HG03280 (cell line): ENCODE measurements around the gene GNB2.

Experiments
- ATAC-seq: cut with Tn5 transposase; IDR thresholded peaks from one replicate; pipeline ENCODE4 v1.9.1; 2021; ENCODE audit warnings: mild to moderate bottlenecking, moderate library complexity; ENCODE audit not compliant: unreplicated experiment

Gene GNB2

GRCh38 chr7:100673302-100673941, at the start of gene GNB2:
Gene GNB2 (plus strand): TSS chr7:100673740. CDS start chr7:100676266, 2,526 bp downstream.
- ATAC-seq: peak; percentile 61

GRCh38 chr7:100623951-100624824, 49.4 kb upstream of the GNB2 start:
- no peak for ATAC-seq

GRCh38 chr7:100626055-100626454, 47.5 kb upstream of the GNB2 start:
- ATAC-seq: no peak

GRCh38 chr7:100626530-100627237, 46.9 kb upstream of the GNB2 start:
- ATAC-seq: peak; percentile 86

- no peak for ATAC-seq
These were observed 46.3 kb upstream of the GNB2 start for GRCh38 chr7:100627238-100627549.

- ATAC-seq: no peak
These were observed 44.3 kb upstream of the GNB2 start for GRCh38 chr7:100629117-100629716.

GRCh38 chr7:100630066-100630465, 43.5 kb upstream of the GNB2 start:
- no peak for ATAC-seq

- ATAC-seq: no peak
These were observed 40.4 kb upstream of the GNB2 start for GRCh38 chr7:100632951-100633717.

GRCh38 chr7:100639995-100640516, 33.5 kb upstream of the GNB2 start:
- no peak for ATAC-seq

- ATAC-seq: no peak
These were observed 32.8 kb upstream of the GNB2 start for GRCh38 chr7:100640517-100641440.

- no peak for ATAC-seq
These were observed 32.1 kb upstream of the GNB2 start, which contains the start of gene TFR2 for GRCh38 chr7:100641463-100641859. Gene TFR2 (minus strand): TSS chr7:100641552. CDS start chr7:100641509, 43 bp downstream.

- peak; percentile 12 for ATAC-seq
These were observed 31.5 kb upstream of the GNB2 start for GRCh38 chr7:100641860-100642533.

- ATAC-seq: peak; percentile 89
These were observed 31.0 kb upstream of the GNB2 start for GRCh38 chr7:100642534-100642907.

- ATAC-seq: no peak
These were observed 23.5 kb upstream of the GNB2 start for GRCh38 chr7:100649826-100650565.

- ATAC-seq: no peak
These were observed 18.4 kb upstream of the GNB2 start for GRCh38 chr7:100654908-100655831.

GRCh38 chr7:100655908-100656674, 17.4 kb upstream of the GNB2 start, which contains the start of gene ACTL6B:
Gene ACTL6B (minus strand): TSS chr7:100656448. CDS start chr7:100656354, 94 bp downstream.
- no peak for ATAC-seq
